ENCODE measurements around the gene ANO9.

ANO9 gene

GRCh38 chr11:416757-417621 is 24.8 kb downstream of the ANO9 start:
- H3K4me3 ChIP-seq (ENCODE audit: low read depth, low read length), result peak overlapping the region; percentile 54
- no peak for TF ChIP-seq CTCF (IDR thresholded peaks at IDR 0.05; ENCODE audit: borderline replicate concordance, insufficient read depth, low read depth, low read length)

DNA sequence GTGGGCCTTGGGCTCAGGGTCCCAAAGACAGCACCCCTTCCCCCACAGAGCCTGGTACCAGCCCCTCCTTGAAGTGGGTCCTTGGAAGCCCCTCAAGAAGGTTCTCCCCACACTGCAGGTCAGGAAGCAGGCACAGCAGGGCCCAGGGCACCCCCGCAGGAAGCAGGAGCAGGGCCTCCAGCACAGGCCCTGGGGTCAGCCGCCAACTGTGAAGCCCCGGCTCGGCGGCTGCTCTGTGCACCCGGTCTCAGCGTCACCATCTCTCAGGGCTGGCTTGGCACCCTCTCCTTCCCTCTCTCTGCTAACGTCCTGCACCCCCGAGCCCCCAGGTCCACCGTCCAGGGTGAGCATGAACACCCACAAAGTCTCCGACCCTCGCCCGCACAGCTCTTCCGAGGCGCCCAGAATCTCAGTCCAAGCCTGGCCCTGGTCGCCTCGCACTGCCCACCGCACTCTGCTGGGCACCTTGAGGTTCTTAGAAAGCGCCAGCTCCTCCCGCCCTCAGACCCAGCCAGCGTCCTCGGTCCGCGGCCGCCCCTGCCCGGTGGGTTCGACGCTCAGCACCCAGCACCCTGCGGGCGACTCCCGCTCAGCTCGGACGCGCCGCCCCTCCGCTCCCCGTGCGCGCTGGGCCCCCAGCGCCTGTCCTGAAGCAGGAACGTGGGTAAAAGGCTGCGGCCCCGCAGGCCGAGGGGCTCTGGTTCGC is 25.6 kb downstream of the ANO9 start:
- peak overlapping the region; percentile 54 for H3K4me3 ChIP-seq (ENCODE audit: low read depth, low read length)
- TF ChIP-seq CTCF (IDR thresholded peaks at IDR 0.05; ENCODE audit: borderline replicate concordance, insufficient read depth, low read depth, low read length), result no peak

GRCh38 chr11:415640-416041 is 26.2 kb downstream of the ANO9 start:
- TF ChIP-seq CTCF (IDR thresholded peaks at IDR 0.05; ENCODE audit: borderline replicate concordance, insufficient read depth, low read depth, low read length), result no peak
- H3K4me3 ChIP-seq (ENCODE audit: low read depth, low read length), result peak overlapping the region; percentile 24

- H3K4me3 ChIP-seq (ENCODE audit: low read depth, low read length), result peak overlapping the region; percentile 43
- TF ChIP-seq CTCF (IDR thresholded peaks at IDR 0.05; ENCODE audit: borderline replicate concordance, insufficient read depth, low read depth, low read length), result no peak
These were observed 27.4 kb downstream of the ANO9 start for GRCh38 chr11:414318-414857.

GRCh38 chr11:413120-414081 is 28.4 kb downstream of the ANO9 start:
- no peak overlapping the region for H3K4me3 ChIP-seq (ENCODE audit: low read depth, low read length)

More at GRCh38 chr11:413120-414081, 28.4 kb downstream of the ANO9 start:
- no peak for TF ChIP-seq CTCF (IDR thresholded peaks at IDR 0.05; ENCODE audit: borderline replicate concordance, insufficient read depth, low read depth, low read length)

Measured in GM12875 (cell line).